ENCODE measurements around the gene LDLRAD4.
A peak's percentile ranks its signal among the peaks of the same experiment; 100 is the strongest.

LDLRAD4 gene

GRCh38 chr18:13566941-13567746 lies 348.6 kb downstream of the LDLRAD4 start:
- DNase-seq: peak; percentile 33

- DNase-seq: no peak
Measured at GRCh38 chr18:13568443-13569392, 350.2 kb downstream of the LDLRAD4 start.

- DNase-seq: peak; percentile 46
Measured at GRCh38 chr18:13570216-13570615, 351.7 kb downstream of the LDLRAD4 start.

- DNase-seq: no peak
Measured at GRCh38 chr18:13570856-13571495, 352.4 kb downstream of the LDLRAD4 start.

GRCh38 chr18:13572148-13572547 lies 353.6 kb downstream of the LDLRAD4 start:
- DNase-seq: no peak

- DNase-seq: no peak
Measured at GRCh38 chr18:13572721-13573120, 354.2 kb downstream of the LDLRAD4 start.

GRCh38 chr18:13573750-13574149 lies 355.2 kb downstream of the LDLRAD4 start:
- no peak for DNase-seq

GRCh38 chr18:13574355-13574754 lies 355.8 kb downstream of the LDLRAD4 start:
- DNase-seq: no peak

- DNase-seq: no peak
Measured at GRCh38 chr18:13574761-13575160, 356.2 kb downstream of the LDLRAD4 start.

GRCh38 chr18:13576598-13576997 lies 358.0 kb downstream of the LDLRAD4 start:
- DNase-seq: no peak

GRCh38 chr18:13577091-13577697 lies 358.6 kb downstream of the LDLRAD4 start:
- DNase-seq: no peak

- no peak for DNase-seq
Measured at GRCh38 chr18:13577781-13578180, 359.2 kb downstream of the LDLRAD4 start.

GRCh38 chr18:13578400-13578799 lies 359.8 kb downstream of the LDLRAD4 start:
- DNase-seq: no peak

- DNase-seq: no peak
Measured at GRCh38 chr18:13579874-13580273, 361.3 kb downstream of the LDLRAD4 start.

- DNase-seq: no peak
Measured at GRCh38 chr18:13580351-13580750, 361.8 kb downstream of the LDLRAD4 start.

- DNase-seq: no peak
Measured at GRCh38 chr18:13580991-13581390, 362.4 kb downstream of the LDLRAD4 start.

- no peak for DNase-seq
Measured at GRCh38 chr18:13581496-13582177, 363.1 kb downstream of the LDLRAD4 start.

GRCh38 chr18:13582178-13582670 lies 363.7 kb downstream of the LDLRAD4 start:
- no peak for DNase-seq

- no peak for DNase-seq
Measured at GRCh38 chr18:13583576-13584550, 365.3 kb downstream of the LDLRAD4 start.

- peak; percentile 51 for DNase-seq
Measured at GRCh38 chr18:13584825-13585224, 366.3 kb downstream of the LDLRAD4 start.
